Epithelial cell of esophagus (primary cell): Measurements from ENCODE around the gene ABCA10.

Experiments used
- DNase-seq: peaks from one replicate; pipeline ENCODE4 v3.0.0; 2010; ENCODE audit warnings: low read depth
- H3K4me3 ChIP-seq: 2 replicates; pipeline ENCODE4 v1.5.1; 2011; ENCODE audit warnings: mild to moderate bottlenecking, low read length, control low read depth
- TF ChIP-seq, protein P1 (sequence below): IDR thresholded peaks from 2 replicates; pipeline ENCODE4 v1.5.1; 2011; ENCODE audit warnings: low read depth, mild to moderate bottlenecking, low read length, control low read depth, inconsistent platforms; ENCODE audit not compliant: insufficient read depth; ENCODE audit errors: missing control alignments

The ABCA10 gene

DNA sequence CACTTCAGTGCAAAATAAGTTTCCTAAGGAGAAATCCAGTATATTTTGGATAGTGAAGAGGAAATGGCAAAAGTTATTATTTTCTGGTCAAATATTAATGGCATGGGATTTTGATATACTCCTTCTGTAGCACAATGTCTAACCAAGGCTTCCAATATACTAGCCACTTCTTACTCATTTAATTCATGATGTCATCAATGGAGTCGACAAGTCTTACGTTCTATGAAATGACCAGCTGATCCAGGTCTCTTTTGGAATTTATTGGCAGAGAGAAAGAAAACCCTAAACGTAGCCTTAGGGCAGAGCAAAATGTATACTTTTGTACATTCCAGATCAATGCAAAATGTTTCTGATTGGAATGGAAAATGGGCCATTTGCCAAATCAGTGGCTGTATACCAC lies 8.3 kb upstream of the ABCA10 start:
- no peak overlapping the region for H3K4me3 ChIP-seq
- TF ChIP-seq, protein P1, sequence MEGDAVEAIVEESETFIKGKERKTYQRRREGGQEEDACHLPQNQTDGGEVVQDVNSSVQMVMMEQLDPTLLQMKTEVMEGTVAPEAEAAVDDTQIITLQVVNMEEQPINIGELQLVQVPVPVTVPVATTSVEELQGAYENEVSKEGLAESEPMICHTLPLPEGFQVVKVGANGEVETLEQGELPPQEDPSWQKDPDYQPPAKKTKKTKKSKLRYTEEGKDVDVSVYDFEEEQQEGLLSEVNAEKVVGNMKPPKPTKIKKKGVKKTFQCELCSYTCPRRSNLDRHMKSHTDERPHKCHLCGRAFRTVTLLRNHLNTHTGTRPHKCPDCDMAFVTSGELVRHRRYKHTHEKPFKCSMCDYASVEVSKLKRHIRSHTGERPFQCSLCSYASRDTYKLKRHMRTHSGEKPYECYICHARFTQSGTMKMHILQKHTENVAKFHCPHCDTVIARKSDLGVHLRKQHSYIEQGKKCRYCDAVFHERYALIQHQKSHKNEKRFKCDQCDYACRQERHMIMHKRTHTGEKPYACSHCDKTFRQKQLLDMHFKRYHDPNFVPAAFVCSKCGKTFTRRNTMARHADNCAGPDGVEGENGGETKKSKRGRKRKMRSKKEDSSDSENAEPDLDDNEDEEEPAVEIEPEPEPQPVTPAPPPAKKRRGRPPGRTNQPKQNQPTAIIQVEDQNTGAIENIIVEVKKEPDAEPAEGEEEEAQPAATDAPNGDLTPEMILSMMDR, result no peak
- DNase-seq, result no peak

DNA sequence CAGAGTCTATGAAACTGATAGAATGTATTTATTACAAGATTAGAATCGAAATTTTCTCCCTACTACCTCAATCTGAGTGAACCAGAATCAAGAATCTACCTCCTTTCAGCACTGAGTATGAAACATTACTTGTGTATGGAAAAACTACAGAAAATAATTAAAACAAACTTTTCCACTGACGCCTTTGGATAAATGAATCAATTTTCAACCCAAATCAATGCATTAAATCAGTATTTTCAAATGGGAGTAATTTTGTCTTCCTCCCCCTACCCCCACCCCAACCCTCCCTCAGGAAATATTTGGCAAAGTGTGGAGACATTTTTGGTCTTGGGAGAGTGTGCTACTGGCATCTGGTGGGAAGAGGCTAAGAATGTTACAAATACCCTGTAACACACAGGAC lies 7.8 kb upstream of the ABCA10 start:
- H3K4me3 ChIP-seq, result no peak overlapping the region
- DNase-seq, result no peak
- TF ChIP-seq, protein P1, result no peak

DNA sequence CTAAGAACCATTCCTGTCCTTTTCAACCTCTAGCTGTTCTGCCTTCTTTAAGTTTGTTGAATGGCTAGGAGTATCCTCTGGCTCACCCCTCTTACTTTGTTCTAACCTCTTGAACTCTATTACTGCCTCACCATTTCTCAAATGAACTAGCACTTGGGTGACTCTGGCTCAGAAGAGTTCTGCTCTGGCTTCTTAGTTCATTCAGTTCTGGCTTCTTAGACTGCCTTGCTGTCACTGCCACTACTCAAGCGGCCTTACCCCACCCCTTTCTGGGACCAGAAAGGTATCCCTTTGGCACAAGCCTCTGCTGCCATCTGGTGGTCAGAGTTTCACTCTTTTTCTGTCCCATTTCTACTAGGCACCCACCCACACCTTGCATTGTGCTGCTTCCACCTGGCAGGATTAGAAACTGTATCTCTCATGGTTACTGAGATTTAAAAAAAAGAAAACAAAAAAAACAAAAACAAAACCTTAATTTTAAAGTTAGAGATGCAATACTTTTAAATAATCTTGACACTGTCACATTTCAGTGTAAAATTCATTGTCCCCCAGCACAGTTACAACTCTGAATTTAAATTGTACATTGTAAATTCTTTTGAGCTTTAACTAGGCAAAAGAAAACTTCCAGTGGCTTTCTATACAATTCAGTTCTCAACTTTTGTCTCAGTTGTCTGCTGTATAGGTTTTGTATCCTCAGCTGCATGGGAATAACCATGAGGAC lies 6.9 kb upstream of the ABCA10 start:
- DNase-seq, result peak; percentile 77
- TF ChIP-seq, protein P1, result peak; percentile 82
- H3K4me3 ChIP-seq, result no peak overlapping the region

DNA sequence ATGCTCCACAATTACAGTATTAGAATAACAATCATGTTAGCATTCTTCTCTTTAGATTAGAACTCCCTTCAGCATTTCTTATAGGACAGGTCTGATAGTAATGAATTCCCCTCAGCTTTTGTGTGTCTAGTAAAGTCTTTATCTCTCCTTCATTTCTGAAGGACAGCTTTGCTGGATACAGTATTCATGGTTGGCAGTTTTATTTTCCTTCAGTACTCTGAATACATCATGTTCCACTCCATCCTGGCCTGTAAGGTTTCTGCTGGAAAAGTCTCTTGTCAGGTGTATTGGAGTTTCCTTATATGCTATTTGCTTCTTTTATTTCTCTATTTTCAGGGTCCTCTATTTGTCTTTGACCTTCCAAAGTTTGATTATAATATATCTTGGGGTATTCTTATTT lies 4.0 kb upstream of the ABCA10 start:
- H3K4me3 ChIP-seq, result no peak overlapping the region
- TF ChIP-seq, protein P1, result no peak

DNA sequence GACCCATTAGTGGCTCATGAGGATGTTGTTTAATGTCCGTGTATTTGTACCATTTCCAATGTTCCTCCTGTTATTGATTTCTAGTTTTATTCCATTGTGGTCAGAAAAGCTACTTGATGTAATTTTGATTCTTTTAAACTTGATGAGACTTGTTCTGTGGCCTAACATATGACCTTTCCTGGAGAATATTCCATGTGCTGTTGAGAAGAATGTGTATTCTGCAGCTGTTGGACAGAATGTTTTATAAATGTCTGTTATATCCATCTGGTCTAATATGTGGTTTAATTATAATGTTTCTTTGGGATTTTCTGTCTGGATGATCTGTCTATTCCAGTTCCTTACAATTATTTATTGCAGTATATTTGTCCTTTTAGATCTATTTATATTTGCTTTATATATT lies 2.9 kb upstream of the ABCA10 start:
- no peak for DNase-seq
- TF ChIP-seq, protein P1, result no peak
- H3K4me3 ChIP-seq, result no peak overlapping the region

More for the DNA sequence above, 4.0 kb upstream of the ABCA10 start:
- DNase-seq, result no peak

DNA sequence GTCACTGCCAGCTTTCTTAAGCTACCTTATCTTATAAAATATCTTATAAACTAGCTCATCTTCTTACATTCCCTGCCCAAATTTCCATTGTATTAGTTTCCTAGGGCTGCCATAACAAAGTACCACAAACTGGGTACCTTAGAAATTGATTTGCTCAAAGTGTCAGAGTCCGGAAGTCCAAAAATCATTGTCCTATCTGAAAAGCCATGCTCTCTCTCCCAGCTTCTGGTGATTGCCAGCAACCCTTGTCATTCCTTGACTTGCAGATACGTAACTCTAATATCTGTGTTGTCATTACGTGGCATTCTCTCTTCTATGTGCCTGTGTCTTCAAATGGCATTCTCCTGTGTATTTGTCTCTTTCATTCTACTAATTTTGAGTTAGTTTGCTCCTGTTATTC lies 2.3 kb upstream of the ABCA10 start:
- TF ChIP-seq, protein P1, result no peak
- DNase-seq, result no peak
- H3K4me3 ChIP-seq, result no peak overlapping the region

DNA sequence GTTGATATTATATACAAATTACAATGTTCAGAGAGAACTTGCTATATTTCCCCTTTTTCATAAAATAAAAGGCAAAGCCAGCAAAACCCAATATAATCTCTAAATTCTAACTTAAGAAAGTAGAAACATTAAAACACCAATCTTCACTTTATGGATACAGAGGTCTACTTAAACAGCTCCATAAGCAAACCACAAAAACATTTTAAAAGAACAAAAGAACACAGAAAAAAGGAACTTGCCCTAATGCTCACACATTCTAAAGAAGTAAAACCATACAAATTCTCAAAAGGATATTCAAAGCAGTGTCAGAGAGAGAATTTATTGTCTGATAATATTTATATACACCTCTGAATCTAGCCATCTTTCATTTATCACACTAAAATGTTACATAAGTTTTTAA lies 606 bp downstream of the ABCA10 start:
- TF ChIP-seq, protein P1, result no peak
- no peak overlapping the region for H3K4me3 ChIP-seq
- no peak for DNase-seq
